AG04450 (cell line): ENCODE data around the gene ZCCHC7. TPM values are rescaled to one million over a fixed set of nuclear protein-coding genes. Genes with fewer than 3 reads are reported as not detected.

Experiments
- CTCF ChIA-PET: fragments of 300-600, 350-600 bp; formaldehyde crosslinking; extraction: SDS; loops from one replicate; lab custom pipeline; 2022; ENCODE audit warnings: antibody characterized with exemption, inconsistent platforms; lab: Charles Lee
- POLR2A ChIA-PET: fragments of 350-600 bp; formaldehyde crosslinking; extraction: SDS; loops from one replicate; lab custom pipeline; 2021; ENCODE audit warnings: antibody characterized with exemption, inconsistent platforms; lab: Yijun Ruan, JAX
- DNase-seq: peaks from one replicate; pipeline ENCODE4 v3.0.0-alpha.2; 2011; ENCODE audit warnings: low read depth, low spot score
- H3K27ac ChIP-seq: one replicate; pipeline ENCODE4 v1.5.1; 2012; ENCODE audit warnings: low read depth, low read length, control low read depth
- H3K27me3 ChIP-seq: one replicate; pipeline ENCODE4 v1.6.0; 2012; ENCODE audit warnings: low read length; ENCODE audit not compliant: control insufficient read depth, insufficient read depth
- H3K4me3 ChIP-seq: 2 replicates; pipeline ENCODE4 v1.5.1; 2011; ENCODE audit warnings: mild to moderate bottlenecking, low read depth, low read length, control low read depth
- H3K9me3 ChIP-seq: 2 replicates; pipeline ENCODE4 v1.5.1; 2012; ENCODE audit warnings: low read length; ENCODE audit not compliant: control insufficient read depth, insufficient read depth
- CTCF ChIP-seq: IDR thresholded peaks from 2 replicates; pipeline ENCODE4 v1.5.1; 2011; ENCODE audit warnings: low read depth, low read length, control low read depth, inconsistent platforms
- polyA plus RNA-seq: library from polyadenylated mRNA; depleted of rRNA; stranded (reverse); fragments of >200 nt; gene quantifications from 2 replicates; pipeline ENCODE4 v1.2.3, GENCODE V29; 2011

The ZCCHC7 gene
- polyA plus RNA-seq, 1 experiment = 21.6 TPM

GRCh38 chr9:37238122-37238521 is 117.7 kb downstream of the ZCCHC7 start:
- Histone ChIP-seq H3K9me3 (no peaks in the 10 kb centered on the region), H3K4me3 (no peak overlapping the region), H3K27me3 (no peaks in the 10 kb centered on the region), H3K27ac (no peak overlapping the region)
- POLR2A ChIA-PET = no interaction called here
- CTCF ChIA-PET = no interaction called here
- no peak for TF ChIP-seq CTCF
- no peak for DNase-seq

GRCh38 chr9:37239224-37239859 is 119.0 kb downstream of the ZCCHC7 start:
- no peak for DNase-seq
- CTCF ChIA-PET = no interaction called here
- POLR2A ChIA-PET = interaction anchor here (0.5 kb wide), 1 partner anchor 12 kb away, joined by 4 read pairs; no protein-coding TSS in a partner anchor
- Histone ChIP-seq H3K27me3 (no peaks in the 10 kb centered on the region), H3K4me3 (no peak overlapping the region), H3K27ac (no peak overlapping the region), H3K9me3 (no peaks in the 10 kb centered on the region)
- no peak for TF ChIP-seq CTCF

GRCh38 chr9:37239921-37240320 is 119.5 kb downstream of the ZCCHC7 start:
- CTCF ChIA-PET = no interaction called here
- H3K4me3 ChIP-seq = no peak overlapping the region
- no peak for TF ChIP-seq CTCF
- H3K27me3 ChIP-seq = no peaks in the 10 kb centered on the region
- no peaks in the 10 kb centered on the region for H3K9me3 ChIP-seq
- POLR2A ChIA-PET = no interaction called here
- DNase-seq = no peak
- H3K27ac ChIP-seq = no peak overlapping the region

- CTCF ChIA-PET = interaction anchor here (0.8 to 1.5 kb wide), 3 partner anchors 21 to 166 kb away, joined by 3 read pairs; no protein-coding TSS in a partner anchor
- no peaks in the 10 kb centered on the region for H3K9me3 ChIP-seq
- TF ChIP-seq CTCF = no peak
- POLR2A ChIA-PET = no interaction called here
- no peak overlapping the region for H3K4me3 ChIP-seq
- no peak for DNase-seq
- no peaks in the 10 kb centered on the region for H3K27me3 ChIP-seq
- no peak overlapping the region for H3K27ac ChIP-seq
Measured at GRCh38 chr9:37241340-37241739, 121.0 kb downstream of the ZCCHC7 start.

GRCh38 chr9:37242089-37242488 is 121.7 kb downstream of the ZCCHC7 start:
- Histone ChIP-seq H3K4me3 (no peak overlapping the region), H3K27ac (no peak overlapping the region), H3K9me3 (no peaks in the 10 kb centered on the region), H3K27me3 (no peaks in the 10 kb centered on the region)
- ChIA-PET POLR2A (no interaction called here), CTCF (interaction anchor here (1.5 kb wide), 1 partner anchor 165 kb away, joined by 3 read pairs; no protein-coding TSS in a partner anchor)
- TF ChIP-seq CTCF = no peak
- no peak for DNase-seq
